ENCODE measurements around the gene NIPBL.

NIPBL gene

GRCh38 chr5:37109338-37109737 lies 232.8 kb downstream of the NIPBL start:
- no peak for DNase-seq

DNA sequence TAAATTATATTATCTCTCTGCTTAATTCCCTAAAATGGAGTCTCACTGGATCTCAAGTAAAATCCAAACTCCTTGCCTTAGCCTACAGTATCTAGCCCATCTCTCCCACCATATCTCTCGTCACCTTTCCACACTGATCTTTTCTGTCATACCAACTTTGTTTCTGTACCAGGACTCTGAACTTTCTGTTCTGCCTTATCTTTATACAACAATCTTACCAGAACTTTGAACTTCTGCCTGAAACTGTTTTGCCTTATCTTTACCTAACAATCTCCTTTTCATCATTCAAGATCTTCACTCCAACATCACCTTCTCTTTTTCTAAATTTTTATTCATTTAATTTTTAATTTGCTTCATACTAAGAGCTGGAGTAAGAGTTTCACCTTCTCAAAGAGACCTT lies 233.6 kb downstream of the NIPBL start:
- no peak for DNase-seq

GRCh38 chr5:37111426-37112382 lies 235.1 kb downstream of the NIPBL start:
- DNase-seq, result no peak

GRCh38 chr5:37112383-37112991 lies 235.9 kb downstream of the NIPBL start:
- DNase-seq, result no peak
